ENCODE data around the gene KNOP1. TPM values are rescaled to one million over a fixed set of nuclear protein-coding genes. Genes with fewer than 3 reads are reported as not detected.

KNOP1 gene
- total and polyA plus RNA-seq, 3 experiments from 2014 or later: 11.0 to 32.3 (median 30.7) TPM

GRCh38 chr16:19691161-19691711 lies 26.8 kb downstream of the KNOP1 start:
- Histone ChIP-seq H3K27me3 (ENCODE audit: insufficient read depth, low read length, poor library complexity, severe bottlenecking) (no peaks in the 10 kb centered on the region), H3K27ac (ENCODE audit: low read depth, low read length) (no peak overlapping the region), H3K4me1 (ENCODE audit: insufficient read depth, low read length) (peaks cover 47% of the 10 kb centered on the region), H3K9me3 (ENCODE audit: low read length) (no peaks in the 10 kb centered on the region), H3K36me3 (ENCODE audit: insufficient read depth, low read length) (no peaks in the 10 kb centered on the region), H3K4me3 (ENCODE audit: low read length) (no peak overlapping the region)
- POLR2A ChIA-PET: no interaction called here
- H3K27ac Mint-ChIP-seq: peak overlapping the region in 1 of 8 donors; percentile 68
- peaks cover 29 to 42% (median 41%) of the 10 kb centered on the region in 3 donors for H3K4me1 Mint-ChIP-seq
- CTCF ChIA-PET: interaction anchor here (0.7 kb wide), 1 partner anchor 22 kb away, joined by 3 read pairs; no protein-coding TSS in a partner anchor
- H3K4me3 Mint-ChIP-seq: peak overlapping the region in 1 of 7 donors; percentile 51
- H3K9me3 Mint-ChIP-seq: no peaks in the 10 kb centered on the region
- no peak for DNase-seq
- H3K36me3 Mint-ChIP-seq: peaks cover 4 to 56% (median 11%) of the 10 kb centered on the region in 3 donors
- H3K27me3 Mint-ChIP-seq: no peaks in the 10 kb centered on the region

- H3K4me1 ChIP-seq (ENCODE audit: insufficient read depth, low read length): peaks cover 37% of the 10 kb centered on the region
- ChIA-PET CTCF (interaction anchor here (0.9 kb wide), 1 partner anchor 9 kb away, joined by 3 read pairs; no protein-coding TSS in a partner anchor), POLR2A (no interaction called here)
- Mint-ChIP-seq H3K27me3 (no peaks in the 10 kb centered on the region), H3K4me1 (peaks cover 23 to 34% (median 32%) of the 10 kb centered on the region in 3 donors), H3K27ac (peak overlapping the region in 5 of 8 donors; percentile 36 to 87 (median 54)), H3K36me3 (peaks cover 10 to 66% (median 22%) of the 10 kb centered on the region in 3 donors), H3K9me3 (peaks cover 0 to 4% (median under 1%) of the 10 kb centered on the region in 5 donors), H3K4me3 (peak overlapping the region in 1 of 7 donors; percentile 81)
- no peaks in the 10 kb centered on the region for H3K27me3 ChIP-seq (ENCODE audit: insufficient read depth, low read length, poor library complexity, severe bottlenecking)
- H3K4me3 ChIP-seq (ENCODE audit: low read length): no peak overlapping the region
- H3K27ac ChIP-seq (ENCODE audit: low read depth, low read length): no peak overlapping the region
- H3K36me3 ChIP-seq (ENCODE audit: insufficient read depth, low read length): peaks cover 3% of the 10 kb centered on the region
- no peak for DNase-seq
- peaks cover 3% of the 10 kb centered on the region for H3K9me3 ChIP-seq (ENCODE audit: low read length)
These were observed 27.8 kb downstream of the KNOP1 start for GRCh38 chr16:19690196-19690595.

- POLR2A ChIA-PET: interaction anchor here (0.6 kb wide), 1 partner anchor 75 kb away, joined by 5 read pairs; no protein-coding TSS in a partner anchor
- CTCF ChIA-PET: no interaction called here
- Histone ChIP-seq H3K36me3 (ENCODE audit: insufficient read depth, low read length) (peaks cover 6% of the 10 kb centered on the region), H3K27ac (ENCODE audit: low read depth, low read length) (no peak overlapping the region), H3K4me3 (ENCODE audit: low read length) (no peak overlapping the region), H3K27me3 (ENCODE audit: insufficient read depth, low read length, poor library complexity, severe bottlenecking) (no peaks in the 10 kb centered on the region), H3K9me3 (ENCODE audit: low read length) (peaks cover 4% of the 10 kb centered on the region), H3K4me1 (ENCODE audit: insufficient read depth, low read length) (peaks cover 31% of the 10 kb centered on the region)
- H3K36me3 Mint-ChIP-seq: peaks cover 16 to 72% (median 30%) of the 10 kb centered on the region in 3 donors
- no peak for DNase-seq
- H3K27me3 Mint-ChIP-seq: no peaks in the 10 kb centered on the region
- H3K27ac Mint-ChIP-seq: peak overlapping the region in 4 of 8 donors; percentile 36 to 66 (median 52)
- H3K4me3 Mint-ChIP-seq: peak overlapping the region in 2 of 7 donors; percentile 37 to 55
- peaks cover 0 to 7% (median 4%) of the 10 kb centered on the region in 5 donors for H3K9me3 Mint-ChIP-seq
- peaks cover 19 to 30% (median 28%) of the 10 kb centered on the region in 3 donors for H3K4me1 Mint-ChIP-seq
These were observed 28.7 kb downstream of the KNOP1 start for GRCh38 chr16:19689342-19689741.

- peaks cover 17 to 26% (median 24%) of the 10 kb centered on the region in 3 donors for H3K4me1 Mint-ChIP-seq
- H3K27me3 Mint-ChIP-seq: no peaks in the 10 kb centered on the region
- peak overlapping the region in 4 of 7 donors; percentile 12 to 85 (median 30) for H3K4me3 Mint-ChIP-seq
- peak overlapping the region in 5 of 8 donors; percentile 1 to 75 (median 29) for H3K27ac Mint-ChIP-seq
- H3K27me3 ChIP-seq (ENCODE audit: insufficient read depth, low read length, poor library complexity, severe bottlenecking): no peaks in the 10 kb centered on the region
- H3K4me1 ChIP-seq (ENCODE audit: insufficient read depth, low read length): peaks cover 30% of the 10 kb centered on the region
- no peak overlapping the region for H3K27ac ChIP-seq (ENCODE audit: low read depth, low read length)
- peaks cover 0 to 7% (median 4%) of the 10 kb centered on the region in 5 donors for H3K9me3 Mint-ChIP-seq
- DNase-seq: no peak
- ChIA-PET POLR2A (interaction anchor here (0.6 kb wide), 1 partner anchor 74 kb away, joined by 5 read pairs; no protein-coding TSS in a partner anchor), CTCF (no interaction called here)
- H3K4me3 ChIP-seq (ENCODE audit: low read length): no peak overlapping the region
- peaks cover 4% of the 10 kb centered on the region for H3K9me3 ChIP-seq (ENCODE audit: low read length)
- H3K36me3 Mint-ChIP-seq: peaks cover 17 to 76% (median 35%) of the 10 kb centered on the region in 3 donors
- H3K36me3 ChIP-seq (ENCODE audit: insufficient read depth, low read length): peaks cover 12% of the 10 kb centered on the region
These were observed 29.5 kb downstream of the KNOP1 start for GRCh38 chr16:19688396-19689024.

DNA sequence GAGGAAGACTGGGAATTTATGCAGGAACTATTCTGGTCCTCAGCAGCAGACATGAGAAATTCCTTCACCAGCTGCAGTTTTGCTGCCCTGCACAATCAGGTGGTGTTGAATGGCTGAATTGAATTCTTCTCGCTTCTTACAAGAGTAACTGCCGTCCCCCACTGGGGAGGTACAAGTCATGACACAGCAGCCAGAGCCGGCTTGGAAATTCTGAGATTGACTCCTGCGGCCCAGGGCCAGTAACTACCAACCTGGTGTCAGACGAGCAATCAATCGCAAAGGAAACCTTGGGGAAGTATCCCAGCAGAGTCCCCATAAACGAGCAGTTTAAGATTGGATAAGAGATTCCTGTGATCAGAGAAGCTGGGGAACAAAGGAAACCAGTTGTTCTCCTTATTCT lies 30.7 kb downstream of the KNOP1 start:
- peaks cover 24 to 81% (median 43%) of the 10 kb centered on the region in 3 donors for H3K36me3 Mint-ChIP-seq
- POLR2A ChIA-PET: no interaction called here
- peaks cover 16% of the 10 kb centered on the region for H3K36me3 ChIP-seq (ENCODE audit: insufficient read depth, low read length)

DNA sequence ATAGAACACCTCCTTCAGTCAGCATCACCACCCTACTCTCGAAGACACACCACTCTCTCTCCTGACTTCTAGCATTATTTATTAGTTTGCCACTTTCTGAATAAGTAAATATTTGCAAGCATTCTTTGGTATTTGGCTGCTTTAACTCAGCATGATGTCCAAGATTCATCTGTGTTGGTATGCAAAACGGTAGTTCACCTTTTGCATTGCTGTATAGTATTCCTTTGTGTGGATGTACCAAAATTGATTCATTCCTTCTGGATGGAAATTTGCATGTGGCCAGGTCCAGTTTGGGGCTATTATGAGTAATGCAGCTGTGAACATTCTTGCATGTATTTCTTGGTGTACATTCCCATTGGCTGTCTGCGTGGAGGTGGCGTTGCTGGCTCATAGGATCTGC lies 32.9 kb downstream of the KNOP1 start:
- H3K4me1 ChIP-seq (ENCODE audit: insufficient read depth, low read length): peaks cover 22% of the 10 kb centered on the region
- no peak overlapping the region for H3K27ac ChIP-seq (ENCODE audit: low read depth, low read length)
- H3K4me1 Mint-ChIP-seq: peaks cover 15 to 20% (median 19%) of the 10 kb centered on the region in 3 donors
- peaks cover 4% of the 10 kb centered on the region for H3K9me3 ChIP-seq (ENCODE audit: low read length)
- no peak for DNase-seq
- peaks cover 27 to 83% (median 43%) of the 10 kb centered on the region in 3 donors for H3K36me3 Mint-ChIP-seq
- no peaks in the 10 kb centered on the region for H3K27me3 ChIP-seq (ENCODE audit: insufficient read depth, low read length, poor library complexity, severe bottlenecking)
- peaks cover 20% of the 10 kb centered on the region for H3K36me3 ChIP-seq (ENCODE audit: insufficient read depth, low read length)
- H3K4me3 ChIP-seq (ENCODE audit: low read length): no peak overlapping the region
- no peaks in the 10 kb centered on the region for H3K27me3 Mint-ChIP-seq
- no peak overlapping the region for H3K27ac Mint-ChIP-seq
- ChIA-PET POLR2A (no interaction called here), CTCF (no interaction called here)
- H3K4me3 Mint-ChIP-seq: no peak overlapping the region
- H3K9me3 Mint-ChIP-seq: peaks cover 0 to 7% (median 5%) of the 10 kb centered on the region in 5 donors

More for the DNA sequence above, 30.7 kb downstream of the KNOP1 start:
- H3K9me3 ChIP-seq (ENCODE audit: low read length): peaks cover 4% of the 10 kb centered on the region
- H3K27me3 Mint-ChIP-seq: no peaks in the 10 kb centered on the region
- peak overlapping the region in 1 of 7 donors; percentile 82 for H3K4me3 Mint-ChIP-seq
- peaks cover 0 to 7% (median 5%) of the 10 kb centered on the region in 5 donors for H3K9me3 Mint-ChIP-seq
- H3K27ac Mint-ChIP-seq: peak overlapping the region in 3 of 8 donors; percentile 27 to 47 (median 36)
- no peak overlapping the region for H3K4me3 ChIP-seq (ENCODE audit: low read length)
- peaks cover 30% of the 10 kb centered on the region for H3K4me1 ChIP-seq (ENCODE audit: insufficient read depth, low read length)
- H3K4me1 Mint-ChIP-seq: peaks cover 17 to 26% (median 24%) of the 10 kb centered on the region in 3 donors
- no peak overlapping the region for H3K27ac ChIP-seq (ENCODE audit: low read depth, low read length)
- no peaks in the 10 kb centered on the region for H3K27me3 ChIP-seq (ENCODE audit: insufficient read depth, low read length, poor library complexity, severe bottlenecking)
- no peak for DNase-seq
- CTCF ChIA-PET: no interaction called here

- ChIA-PET POLR2A (no interaction called here), CTCF (no interaction called here)
- Histone ChIP-seq H3K4me1 (ENCODE audit: insufficient read depth, low read length) (peaks cover 9% of the 10 kb centered on the region), H3K9me3 (ENCODE audit: low read length) (peaks cover 4% of the 10 kb centered on the region), H3K36me3 (ENCODE audit: insufficient read depth, low read length) (peaks cover 20% of the 10 kb centered on the region), H3K4me3 (ENCODE audit: low read length) (no peak overlapping the region), H3K27ac (ENCODE audit: low read depth, low read length) (no peak overlapping the region), H3K27me3 (ENCODE audit: insufficient read depth, low read length, poor library complexity, severe bottlenecking) (no peaks in the 10 kb centered on the region)
- no peak overlapping the region for H3K4me3 Mint-ChIP-seq
- DNase-seq: no peak
- H3K36me3 Mint-ChIP-seq: peaks cover 30 to 80% (median 43%) of the 10 kb centered on the region in 3 donors
- no peaks in the 10 kb centered on the region for H3K27me3 Mint-ChIP-seq
- H3K4me1 Mint-ChIP-seq: peaks cover 4 to 8% (median 7%) of the 10 kb centered on the region in 3 donors
- H3K27ac Mint-ChIP-seq: no peak overlapping the region
- peaks cover 0 to 7% (median 5%) of the 10 kb centered on the region in 5 donors for H3K9me3 Mint-ChIP-seq
These were observed 34.4 kb downstream of the KNOP1 start for GRCh38 chr16:19683453-19684236.
